HEK293 (cell line): ENCODE measurements around the gene DDX24.

Source experiments
- TSHZ1 ChIP-seq: fragments of 450-650 bp; formaldehyde crosslinking; IDR thresholded peaks from 2 replicates; pipeline ENCODE4 v1.5.1; 2016; ENCODE audit warnings: missing biosample characterization, missing genetic modification characterization, borderline replicate concordance
- ZNF114 ChIP-seq: fragments of 450-650 bp; formaldehyde crosslinking; IDR thresholded peaks from 2 replicates; pipeline ENCODE4 v1.5.0; 2017; ENCODE audit warnings: missing biosample characterization, missing genetic modification characterization
- ZNF274 ChIP-seq, 2 experiments: fragments of 200-500 bp in 1 of 2; fragments of 450-650 bp in 1 of 2; sonication (Bioruptor generic) in 1 of 2; formaldehyde crosslinking in 1 of 2; IDR thresholded peaks; 2 replicates each; pipeline versions ENCODE4 v1.5.1 to v1.6.1; 2014 to 2016; ENCODE audit warnings: borderline replicate concordance in 1 of 2, inconsistent platforms in 1 of 2, low read length in 1 of 2, missing biosample characterization in 1 of 2, missing genetic modification characterization in 1 of 2
- ZNF280C ChIP-seq: fragments of 450-650 bp; formaldehyde crosslinking; IDR thresholded peaks from 2 replicates; pipeline ENCODE4 v1.5.1; 2016; ENCODE audit warnings: missing biosample characterization, missing genetic modification characterization
- ZNF311 ChIP-seq: fragments of 450-650 bp; formaldehyde crosslinking; IDR thresholded peaks from 2 replicates; pipeline ENCODE4 v1.5.1; 2017; ENCODE audit warnings: missing biosample characterization, missing genetic modification characterization, borderline replicate concordance
- TF ChIP-seq, protein P1 (sequence below): fragments of 450-650 bp; formaldehyde crosslinking; IDR thresholded peaks from 2 replicates; pipeline ENCODE4 v1.5.1; 2016; ENCODE audit warnings: missing biosample characterization, missing genetic modification characterization

GRCh38 chr14:94021001-94021400, 60.0 kb downstream of the DDX24 start:
- TF ChIP-seq, protein P1, sequence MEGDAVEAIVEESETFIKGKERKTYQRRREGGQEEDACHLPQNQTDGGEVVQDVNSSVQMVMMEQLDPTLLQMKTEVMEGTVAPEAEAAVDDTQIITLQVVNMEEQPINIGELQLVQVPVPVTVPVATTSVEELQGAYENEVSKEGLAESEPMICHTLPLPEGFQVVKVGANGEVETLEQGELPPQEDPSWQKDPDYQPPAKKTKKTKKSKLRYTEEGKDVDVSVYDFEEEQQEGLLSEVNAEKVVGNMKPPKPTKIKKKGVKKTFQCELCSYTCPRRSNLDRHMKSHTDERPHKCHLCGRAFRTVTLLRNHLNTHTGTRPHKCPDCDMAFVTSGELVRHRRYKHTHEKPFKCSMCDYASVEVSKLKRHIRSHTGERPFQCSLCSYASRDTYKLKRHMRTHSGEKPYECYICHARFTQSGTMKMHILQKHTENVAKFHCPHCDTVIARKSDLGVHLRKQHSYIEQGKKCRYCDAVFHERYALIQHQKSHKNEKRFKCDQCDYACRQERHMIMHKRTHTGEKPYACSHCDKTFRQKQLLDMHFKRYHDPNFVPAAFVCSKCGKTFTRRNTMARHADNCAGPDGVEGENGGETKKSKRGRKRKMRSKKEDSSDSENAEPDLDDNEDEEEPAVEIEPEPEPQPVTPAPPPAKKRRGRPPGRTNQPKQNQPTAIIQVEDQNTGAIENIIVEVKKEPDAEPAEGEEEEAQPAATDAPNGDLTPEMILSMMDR: no peak
- TF ChIP-seq ZNF311 (tag by site-specific recombination): no peak
- TF ChIP-seq ZNF280C (tag by site-specific recombination): no peak
- TF ChIP-seq TSHZ1: no peak
- TF ChIP-seq ZNF114 (tag by site-specific recombination): no peak
- no peak for TF ChIP-seq ZNF274 (IDR thresholded peaks at IDR 0.05; ENCODE audit: low read length)
- TF ChIP-seq ZNF274 (tag by site-specific recombination; IDR thresholded peaks at IDR 0.05; ENCODE audit: borderline replicate concordance): no peak
